Activated naive CD4-positive, alpha-beta T cell treated with anti-CD3 and anti-CD28 coated beads, Interleukin-2, amount 10 ng/mL, durations not matched to agents 7 days and 5 days (primary cell): Measurements from ENCODE around the gene RASD2.
"Not testable (repeated sequence)": the region's sequence is repeated elsewhere in the genome, so short reads cannot be mapped to it uniquely, and the experiment has no call there.

Source experiments
- CTCF ChIA-PET: fragments of 350-600 bp; sonication (Branson Sonifier 250); formaldehyde crosslinking; loops from one replicate; lab custom pipeline; 2021; ENCODE audit warnings: antibody characterized with exemption; lab: Charles Lee
- DNase-seq: peaks from one replicate; pipeline ENCODE4 v3.0.0-alpha.2; 2020
- H3K27ac Mint-ChIP-seq: one replicate; pipeline ENCODE4 v1.8.0; 2021; ENCODE audit warnings: mild to moderate bottlenecking, moderate library complexity, mixed read lengths
- H3K27me3 Mint-ChIP-seq: one replicate; pipeline ENCODE4 v1.8.0; 2021; ENCODE audit warnings: mild to moderate bottlenecking, mixed read lengths
- H3K36me3 Mint-ChIP-seq: one replicate; pipeline ENCODE4 v1.8.0; 2021; ENCODE audit warnings: mixed read lengths
- H3K4me1 Mint-ChIP-seq: one replicate; pipeline ENCODE4 v1.8.0; 2021; ENCODE audit warnings: mixed read lengths
- H3K4me3 Mint-ChIP-seq: one replicate; pipeline ENCODE4 v1.8.0; 2021; ENCODE audit warnings: mild to moderate bottlenecking, moderate library complexity, mixed read lengths
- H3K9me3 Mint-ChIP-seq: one replicate; pipeline ENCODE4 v1.8.0; 2021; ENCODE audit warnings: mixed read lengths

RASD2 gene, protein sequence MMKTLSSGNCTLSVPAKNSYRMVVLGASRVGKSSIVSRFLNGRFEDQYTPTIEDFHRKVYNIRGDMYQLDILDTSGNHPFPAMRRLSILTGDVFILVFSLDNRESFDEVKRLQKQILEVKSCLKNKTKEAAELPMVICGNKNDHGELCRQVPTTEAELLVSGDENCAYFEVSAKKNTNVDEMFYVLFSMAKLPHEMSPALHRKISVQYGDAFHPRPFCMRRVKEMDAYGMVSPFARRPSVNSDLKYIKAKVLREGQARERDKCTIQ

DNA sequence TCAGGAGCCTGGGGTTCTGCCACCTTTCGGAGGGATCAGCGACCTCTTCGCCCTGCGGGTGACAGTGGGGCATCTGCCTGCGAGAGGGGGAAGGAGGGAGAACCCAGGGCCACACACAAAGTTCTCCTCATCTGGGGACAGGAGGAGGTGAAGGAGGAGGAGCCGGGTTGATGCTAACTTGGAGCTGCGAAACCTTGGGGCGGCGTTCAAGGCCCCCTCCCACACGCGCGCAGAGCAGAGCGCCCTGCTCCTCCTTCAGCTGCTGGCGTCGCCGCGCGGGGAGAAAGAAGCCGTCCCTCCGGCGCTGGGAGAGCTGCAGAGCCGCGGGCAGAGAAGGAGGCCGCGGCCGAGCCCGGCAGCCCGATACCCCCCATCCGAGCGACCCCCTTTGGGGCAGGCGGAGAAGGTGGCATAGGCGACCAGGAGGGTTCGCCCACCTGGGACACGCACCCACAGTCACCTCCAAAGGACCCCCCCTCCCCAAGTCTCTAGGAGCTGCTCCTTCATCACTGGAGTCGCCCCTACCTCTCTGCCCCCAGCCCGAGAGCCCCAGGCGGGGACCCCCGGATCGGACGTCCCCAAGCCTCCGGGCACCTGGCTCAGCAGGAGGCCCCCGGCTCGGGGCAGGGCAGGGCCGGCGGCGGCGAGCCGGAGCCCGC lies at the start of gene RASD2:
Gene RASD2 (plus strand): TSS at position 237 of the 659 bp plus-strand sequence. CDS start 5,979 bp downstream, outside the sequence.
- H3K27ac Mint-ChIP-seq, result no peak within 1 kb of the TSS
- H3K36me3 Mint-ChIP-seq, result no peaks in the 10 kb centered on the region
- peak within 1 kb of the TSS; percentile 69 for H3K4me3 Mint-ChIP-seq
- peak; percentile 54 for DNase-seq
- H3K4me1 Mint-ChIP-seq, result peaks cover 6% of the 10 kb centered on the region
- CTCF ChIA-PET, result interaction anchor here (0.7 kb wide), 1 partner anchor 43 kb away, joined by 3 read pairs; no protein-coding TSS in a partner anchor
- peaks cover 72% of the 10 kb centered on the region for H3K27me3 Mint-ChIP-seq
- H3K9me3 Mint-ChIP-seq, result no peaks in the 10 kb centered on the region

DNA sequence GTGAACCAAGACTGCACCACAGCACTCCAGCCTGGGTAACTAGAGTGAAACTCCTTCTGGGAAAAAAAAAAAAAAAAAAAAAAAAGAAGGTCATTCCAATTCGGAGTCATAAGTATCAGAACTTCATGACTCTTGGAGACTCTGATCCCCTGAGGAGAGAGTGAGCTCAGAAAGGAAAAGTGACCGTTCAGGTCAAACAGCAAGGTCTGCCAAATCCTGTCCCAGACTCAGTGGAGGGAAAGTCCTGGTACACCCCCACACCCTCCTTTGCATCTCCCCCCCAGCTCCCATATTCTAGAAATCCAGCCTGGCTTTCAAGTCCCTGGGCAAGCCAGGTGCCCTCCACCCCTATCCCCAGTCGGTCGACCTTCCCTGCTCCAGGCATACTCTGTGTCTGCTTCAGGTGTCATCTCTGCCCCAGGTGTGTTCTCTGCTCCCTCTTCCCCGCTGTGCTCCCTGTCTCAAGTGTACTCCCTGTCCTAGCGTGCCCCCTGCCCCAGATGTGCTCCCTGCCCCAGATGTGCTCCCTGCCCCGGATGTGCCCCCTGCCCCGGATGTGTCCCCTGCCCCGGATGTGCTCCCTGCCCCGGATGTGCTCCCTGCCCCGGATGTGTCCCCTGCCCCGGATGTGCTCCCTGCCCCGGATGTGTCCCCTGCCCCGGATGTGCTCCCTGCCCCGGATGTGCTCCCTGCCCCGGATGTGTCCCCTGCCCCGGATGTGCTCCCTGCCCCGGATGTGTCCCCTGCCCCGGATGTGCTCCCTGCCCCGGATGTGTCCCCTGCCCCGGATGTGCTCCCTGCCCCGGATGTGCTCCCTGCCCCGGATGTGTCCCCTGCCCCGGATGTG lies 49.3 kb upstream of the RASD2 start:
- H3K27ac Mint-ChIP-seq, DNase-seq, H3K4me1 Mint-ChIP-seq, H3K4me3 Mint-ChIP-seq, CTCF ChIA-PET, H3K36me3 Mint-ChIP-seq, H3K9me3 Mint-ChIP-seq: not testable (repeated sequence)
- H3K27me3 Mint-ChIP-seq, result peaks cover 47% of the 10 kb centered on the region

DNA sequence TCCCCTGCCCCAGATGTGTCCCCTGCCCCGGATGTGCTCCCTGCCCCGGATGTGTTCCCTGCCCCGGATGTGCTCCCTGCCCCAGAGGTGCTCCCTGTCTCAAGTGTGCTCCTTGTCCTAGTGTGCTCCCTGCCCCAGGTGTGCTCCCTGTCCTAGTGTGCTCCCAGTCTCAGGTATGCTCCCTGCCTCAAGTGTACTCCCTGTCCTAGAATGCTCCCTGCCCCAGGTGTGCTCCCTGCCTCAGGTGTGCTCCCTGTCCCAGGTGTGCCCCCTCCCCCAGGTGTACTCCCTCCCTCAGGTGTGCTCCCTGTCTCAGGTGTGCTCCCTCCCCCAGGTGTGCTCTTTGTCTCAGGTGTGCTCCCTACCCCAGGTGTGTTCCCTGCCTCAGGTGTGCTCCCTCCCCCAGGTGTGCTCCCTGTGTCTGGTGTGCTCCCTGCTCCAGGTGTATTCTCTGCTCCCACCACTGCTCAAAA lies 48.7 kb upstream of the RASD2 start:
- DNase-seq, result no peak
- H3K27me3 Mint-ChIP-seq, result peaks cover 47% of the 10 kb centered on the region
- H3K4me1 Mint-ChIP-seq, result no peaks in the 10 kb centered on the region
- no peaks in the 10 kb centered on the region for H3K9me3 Mint-ChIP-seq
- CTCF ChIA-PET, result no interaction called here
- no peak overlapping the region for H3K4me3 Mint-ChIP-seq
- no peaks in the 10 kb centered on the region for H3K36me3 Mint-ChIP-seq
- H3K27ac Mint-ChIP-seq, result no peak overlapping the region

DNA sequence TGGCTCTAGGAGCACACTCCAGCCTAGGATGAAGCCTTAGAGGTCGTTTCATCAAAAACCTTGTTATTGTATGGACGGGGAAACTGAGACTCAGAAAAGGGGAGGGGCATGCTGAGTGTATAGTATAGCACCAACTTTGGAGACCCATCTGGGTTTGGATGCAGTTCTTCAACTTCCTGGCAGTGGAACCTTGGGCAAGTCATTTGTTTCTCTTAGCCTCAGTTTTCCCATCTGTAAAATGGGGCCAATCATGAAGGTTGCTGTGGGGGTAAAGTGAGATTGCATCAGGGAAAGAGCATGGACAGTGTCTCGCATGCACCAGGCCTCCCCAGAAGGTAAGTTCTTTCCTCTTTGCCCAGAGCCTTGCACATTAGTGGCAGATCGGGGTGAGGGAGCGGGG lies 47.6 kb upstream of the RASD2 start:
- no peaks in the 10 kb centered on the region for H3K9me3 Mint-ChIP-seq
- H3K27me3 Mint-ChIP-seq, result peaks cover 47% of the 10 kb centered on the region
- H3K4me1 Mint-ChIP-seq, result no peaks in the 10 kb centered on the region
- no peak overlapping the region for H3K4me3 Mint-ChIP-seq
- CTCF ChIA-PET, result interaction anchor here (0.6 kb wide), 1 partner anchor 454 kb away, joined by 4 read pairs; no protein-coding TSS in a partner anchor
- H3K27ac Mint-ChIP-seq, result no peak overlapping the region
- DNase-seq, result no peak
- H3K36me3 Mint-ChIP-seq, result no peaks in the 10 kb centered on the region

DNA sequence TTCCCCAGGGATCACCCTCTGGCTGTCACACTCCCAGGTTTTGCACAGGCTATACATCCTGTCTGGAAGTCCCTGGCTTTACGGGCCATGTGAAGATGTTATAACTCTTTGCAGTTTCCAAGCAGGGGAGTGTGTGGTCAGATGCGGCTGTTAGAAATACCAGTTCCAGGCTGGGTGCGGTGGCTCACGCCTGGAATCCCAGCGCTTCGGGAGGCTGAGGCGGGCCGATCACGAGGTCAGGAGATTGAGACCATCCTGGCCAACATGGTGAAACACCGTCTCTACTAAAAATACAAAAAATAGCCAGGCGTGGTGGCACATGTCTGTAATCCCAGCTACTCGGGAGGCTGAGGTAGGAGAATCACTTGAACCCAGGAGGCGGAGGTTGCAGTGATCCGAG lies 44.9 kb upstream of the RASD2 start:
- H3K4me3 Mint-ChIP-seq, H3K4me1 Mint-ChIP-seq, CTCF ChIA-PET: not testable (repeated sequence)

DNA sequence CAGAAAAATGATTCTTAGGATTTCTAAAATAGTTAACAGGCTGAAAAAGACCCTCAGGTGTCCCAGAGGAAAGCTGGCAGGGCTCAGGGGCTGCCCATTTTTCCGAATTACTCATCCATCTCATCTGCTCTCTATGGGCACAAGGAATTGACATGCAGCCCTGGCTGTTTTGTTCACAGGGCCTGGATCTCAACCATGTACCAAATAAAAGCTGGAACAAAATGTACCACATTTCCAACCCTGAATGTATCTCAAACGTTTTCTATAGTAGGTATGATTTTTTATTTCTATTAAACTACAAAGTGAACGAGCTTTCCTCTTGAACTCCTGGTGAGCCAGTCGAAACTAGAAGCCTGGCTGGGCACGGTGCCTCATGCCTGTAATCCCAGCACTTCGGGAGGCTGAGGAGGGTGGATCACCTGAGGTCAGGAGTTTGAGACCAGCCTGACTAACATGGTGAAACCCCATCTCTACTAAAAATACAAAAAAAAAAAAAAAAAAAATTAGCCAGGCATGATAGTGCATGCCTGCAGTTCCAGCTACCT lies 43.8 kb upstream of the RASD2 start:
- Mint-ChIP-seq H3K27me3 (peaks cover 42% of the 10 kb centered on the region), H3K27ac (no peak overlapping the region), H3K4me3 (no peak overlapping the region), H3K36me3 (no peaks in the 10 kb centered on the region), H3K9me3 (no peaks in the 10 kb centered on the region), H3K4me1 (no peaks in the 10 kb centered on the region)
- CTCF ChIA-PET, result no interaction called here
- no peak for DNase-seq

More for the DNA sequence above, 44.9 kb upstream of the RASD2 start:
- not testable (repeated sequence) for DNase-seq, H3K9me3 Mint-ChIP-seq, H3K27ac Mint-ChIP-seq, H3K36me3 Mint-ChIP-seq
- peaks cover 43% of the 10 kb centered on the region for H3K27me3 Mint-ChIP-seq

DNA sequence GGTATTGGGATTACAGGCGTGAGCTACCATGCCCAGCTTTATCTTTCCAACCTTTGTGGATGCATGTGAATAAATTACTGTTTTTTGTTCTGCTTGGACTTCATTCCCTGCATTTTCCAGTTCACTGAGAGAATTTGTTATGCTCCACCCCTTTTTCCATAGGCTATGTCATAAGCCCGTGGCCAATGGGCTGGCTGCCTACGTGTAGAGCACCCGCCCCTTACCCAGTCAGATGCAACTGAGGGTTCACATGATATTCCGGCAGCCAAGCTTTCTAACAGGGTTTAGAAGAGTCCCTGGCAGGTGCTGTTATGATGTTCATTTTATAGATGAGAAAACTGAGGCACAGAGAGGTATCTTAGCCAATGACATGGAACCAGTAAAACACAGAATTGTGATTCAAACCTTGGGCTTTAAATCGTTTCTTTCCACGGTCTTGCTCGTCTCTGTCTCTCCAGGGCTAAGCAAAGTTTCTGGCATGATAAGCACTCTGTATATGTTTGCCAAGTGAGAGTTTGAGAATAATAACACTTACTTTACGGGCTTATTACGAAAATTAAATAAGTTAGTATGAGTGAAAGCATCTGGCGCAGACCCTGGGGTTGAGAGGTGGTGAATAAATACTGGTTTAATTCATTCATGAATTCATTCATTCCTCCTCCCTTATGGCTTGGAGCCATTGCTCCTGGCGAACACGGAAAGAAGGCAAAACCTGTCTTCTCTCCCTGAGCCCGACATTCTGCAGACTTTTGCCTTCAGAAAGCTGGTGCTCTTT lies 42.4 kb upstream of the RASD2 start:
- Mint-ChIP-seq H3K27me3 (peaks cover 31% of the 10 kb centered on the region), H3K4me1 (no peaks in the 10 kb centered on the region), H3K27ac (no peak overlapping the region), H3K36me3 (no peaks in the 10 kb centered on the region), H3K9me3 (no peaks in the 10 kb centered on the region), H3K4me3 (no peak overlapping the region)
- no peak for DNase-seq
- CTCF ChIA-PET, result no interaction called here

DNA sequence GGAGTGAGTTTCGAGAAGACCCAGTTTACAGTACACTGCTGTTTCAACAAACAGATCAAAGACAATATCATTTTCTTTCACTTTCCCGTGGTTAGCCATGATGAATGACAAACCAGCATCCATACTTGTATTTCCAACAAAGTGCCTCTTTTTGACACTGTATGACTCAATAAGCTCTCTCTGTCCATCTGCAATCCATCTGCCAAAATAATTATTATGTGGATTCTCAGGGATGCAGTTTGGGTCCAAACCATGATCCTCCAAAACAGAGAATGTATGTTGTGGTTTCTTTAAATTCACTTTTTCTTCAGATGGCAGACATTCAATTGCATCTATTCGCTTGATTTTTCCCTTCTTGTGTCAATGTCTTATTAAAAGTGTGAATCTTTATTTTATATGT lies 37.8 kb upstream of the RASD2 start:
- H3K36me3 Mint-ChIP-seq, result no peaks in the 10 kb centered on the region
- no peak overlapping the region for H3K4me3 Mint-ChIP-seq
- H3K27me3 Mint-ChIP-seq, result peaks cover 18% of the 10 kb centered on the region
- no peaks in the 10 kb centered on the region for H3K9me3 Mint-ChIP-seq
- no peak overlapping the region for H3K27ac Mint-ChIP-seq
- no peaks in the 10 kb centered on the region for H3K4me1 Mint-ChIP-seq
- CTCF ChIA-PET, result no interaction called here
- DNase-seq, result no peak

DNA sequence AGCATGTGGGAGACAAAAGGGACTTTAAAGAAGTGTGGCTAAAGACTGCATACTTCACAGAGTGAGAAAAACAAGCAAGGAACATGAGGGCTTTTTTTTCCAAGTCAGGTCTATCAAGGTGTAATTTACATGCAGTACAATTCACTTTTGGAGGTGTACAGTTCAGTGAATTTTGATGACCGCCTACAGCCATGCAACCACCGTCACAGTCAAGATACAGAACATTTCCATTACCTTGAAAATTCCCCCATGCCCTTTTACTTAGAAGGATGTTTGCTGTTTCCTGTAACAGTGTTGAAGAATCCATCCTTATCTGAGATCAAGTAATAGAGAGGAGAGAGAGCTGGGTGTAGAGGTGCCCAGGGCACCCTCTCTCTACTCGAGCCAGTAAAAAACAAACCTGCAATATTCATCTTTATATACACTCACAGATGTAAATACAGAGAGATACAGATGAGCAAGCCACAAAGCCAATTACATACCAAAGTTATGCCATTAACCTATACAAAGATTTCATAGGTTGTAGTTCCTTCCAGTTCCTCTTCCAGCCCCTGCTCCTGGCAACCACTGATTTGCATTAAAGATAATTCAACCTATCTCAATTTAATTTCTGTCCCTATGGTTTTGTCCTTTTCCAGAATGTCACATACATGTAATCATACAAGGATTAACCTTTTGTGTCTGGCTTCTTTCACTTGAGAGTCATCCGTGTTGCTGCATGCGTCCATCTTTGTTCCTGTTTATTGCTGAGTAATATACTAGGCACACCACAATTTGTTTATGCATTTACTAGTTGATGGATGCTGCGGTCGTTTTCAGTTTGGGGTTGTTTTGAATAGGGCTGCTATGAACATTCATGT lies 35.0 kb upstream of the RASD2 start:
- Mint-ChIP-seq H3K36me3 (no peaks in the 10 kb centered on the region), H3K27ac (no peak overlapping the region), H3K9me3 (no peaks in the 10 kb centered on the region), H3K4me3 (no peak overlapping the region), H3K4me1 (no peaks in the 10 kb centered on the region), H3K27me3 (peaks cover 17% of the 10 kb centered on the region)
- CTCF ChIA-PET, result no interaction called here
- no peak for DNase-seq

DNA sequence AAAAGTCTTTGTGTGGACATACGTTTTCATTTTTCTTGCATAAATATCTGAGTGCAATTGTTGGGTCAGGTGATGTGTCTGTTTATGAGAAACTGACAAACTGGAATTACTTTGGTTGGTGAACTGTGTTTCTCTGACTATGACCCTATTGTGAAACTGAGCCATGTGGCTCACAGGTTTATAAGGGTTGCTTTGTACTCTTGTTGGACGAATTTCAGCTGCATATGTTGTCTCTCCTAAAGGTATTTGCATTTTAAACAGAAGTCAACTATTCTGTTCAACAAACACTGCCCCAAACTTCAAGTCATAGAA lies 34.4 kb upstream of the RASD2 start:
- H3K36me3 Mint-ChIP-seq, result no peaks in the 10 kb centered on the region
- CTCF ChIA-PET, result no interaction called here
- peaks cover 17% of the 10 kb centered on the region for H3K27me3 Mint-ChIP-seq
- H3K9me3 Mint-ChIP-seq, result no peaks in the 10 kb centered on the region
- H3K27ac Mint-ChIP-seq, result no peak overlapping the region
- no peak for DNase-seq
- H3K4me1 Mint-ChIP-seq, result no peaks in the 10 kb centered on the region
- no peak overlapping the region for H3K4me3 Mint-ChIP-seq

DNA sequence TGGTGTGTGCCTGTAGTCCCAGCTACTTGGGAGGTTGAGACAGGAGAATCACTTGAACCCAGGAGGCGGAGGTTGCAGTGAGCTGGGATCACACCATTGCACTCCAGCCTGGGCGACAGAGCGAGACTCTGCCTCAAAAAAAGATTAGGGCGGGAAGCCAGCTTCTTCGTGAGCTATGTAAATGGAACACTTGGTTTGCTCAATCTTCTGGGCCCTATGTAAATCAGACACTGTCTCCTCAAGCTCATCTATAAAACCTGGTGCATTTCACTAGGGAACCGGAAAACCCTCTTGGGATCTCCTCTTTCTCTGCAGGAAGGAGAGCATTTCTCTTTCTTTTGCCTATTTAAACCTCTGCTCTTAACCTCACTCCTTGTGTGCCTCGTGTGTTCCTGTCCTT lies 32.8 kb upstream of the RASD2 start:
- CTCF ChIA-PET, result not testable (repeated sequence)
- peaks cover 17% of the 10 kb centered on the region for H3K27me3 Mint-ChIP-seq

DNA sequence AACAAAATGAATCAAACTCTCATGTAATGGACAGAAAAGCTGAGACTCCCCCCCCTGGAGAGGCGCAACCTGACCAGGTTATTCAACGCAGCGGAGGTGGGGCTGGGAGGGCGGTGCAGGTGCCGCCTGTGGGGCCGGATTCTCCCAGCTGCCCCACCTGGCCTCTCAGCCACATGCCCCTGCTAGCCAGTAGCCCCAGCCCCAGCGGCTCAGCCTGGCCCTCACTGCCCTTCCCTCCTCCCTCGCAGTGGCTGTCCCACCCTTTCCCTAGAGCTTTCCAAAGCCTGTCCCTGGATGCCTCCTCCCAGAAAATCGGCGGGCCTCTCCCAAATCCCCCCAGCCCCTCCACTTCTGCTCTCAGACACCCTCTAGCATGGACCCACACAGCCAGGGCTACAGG lies 31.2 kb upstream of the RASD2 start:
- Mint-ChIP-seq H3K27me3 (peaks cover 29% of the 10 kb centered on the region), H3K4me1 (no peaks in the 10 kb centered on the region)
- CTCF ChIA-PET, result no interaction called here

More for the DNA sequence above, 32.8 kb upstream of the RASD2 start:
- not testable (repeated sequence) for H3K4me1 Mint-ChIP-seq, H3K4me3 Mint-ChIP-seq, DNase-seq, H3K27ac Mint-ChIP-seq, H3K36me3 Mint-ChIP-seq, H3K9me3 Mint-ChIP-seq

DNA sequence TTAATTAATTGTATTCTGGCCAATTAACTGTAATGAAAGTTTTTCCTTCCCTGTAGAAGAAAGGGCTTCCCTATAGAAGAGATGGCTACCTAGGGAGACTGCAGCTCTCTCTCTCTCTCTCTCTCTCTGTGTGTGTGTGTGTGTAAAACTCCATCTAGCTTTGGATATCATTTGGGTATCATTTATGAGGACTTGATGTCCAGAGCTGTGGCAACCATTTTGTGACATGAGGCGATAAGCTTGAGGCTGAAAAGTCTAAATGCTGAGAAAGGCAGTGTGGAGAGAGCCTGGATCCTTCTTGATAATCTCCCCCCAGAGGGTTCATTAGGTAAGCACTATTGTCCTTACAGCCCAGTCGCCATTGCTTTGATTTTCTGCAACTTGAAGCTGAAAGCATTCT lies 30.7 kb upstream of the RASD2 start:
- Mint-ChIP-seq H3K4me3 (no peak overlapping the region), H3K27ac (no peak overlapping the region), H3K27me3 (peaks cover 29% of the 10 kb centered on the region), H3K36me3 (no peaks in the 10 kb centered on the region), H3K4me1 (no peaks in the 10 kb centered on the region), H3K9me3 (no peaks in the 10 kb centered on the region)
- CTCF ChIA-PET, result no interaction called here
- no peak for DNase-seq

More for the DNA sequence above, 31.2 kb upstream of the RASD2 start:
- H3K27ac Mint-ChIP-seq, result no peak overlapping the region
- no peaks in the 10 kb centered on the region for H3K9me3 Mint-ChIP-seq
- H3K4me3 Mint-ChIP-seq, result no peak overlapping the region
- DNase-seq, result no peak
- H3K36me3 Mint-ChIP-seq, result no peaks in the 10 kb centered on the region
